ENCODE data around the gene PLEKHA6.
A peak's percentile ranks its signal among the peaks of the same experiment; 100 is the strongest.

Gene PLEKHA6

DNA sequence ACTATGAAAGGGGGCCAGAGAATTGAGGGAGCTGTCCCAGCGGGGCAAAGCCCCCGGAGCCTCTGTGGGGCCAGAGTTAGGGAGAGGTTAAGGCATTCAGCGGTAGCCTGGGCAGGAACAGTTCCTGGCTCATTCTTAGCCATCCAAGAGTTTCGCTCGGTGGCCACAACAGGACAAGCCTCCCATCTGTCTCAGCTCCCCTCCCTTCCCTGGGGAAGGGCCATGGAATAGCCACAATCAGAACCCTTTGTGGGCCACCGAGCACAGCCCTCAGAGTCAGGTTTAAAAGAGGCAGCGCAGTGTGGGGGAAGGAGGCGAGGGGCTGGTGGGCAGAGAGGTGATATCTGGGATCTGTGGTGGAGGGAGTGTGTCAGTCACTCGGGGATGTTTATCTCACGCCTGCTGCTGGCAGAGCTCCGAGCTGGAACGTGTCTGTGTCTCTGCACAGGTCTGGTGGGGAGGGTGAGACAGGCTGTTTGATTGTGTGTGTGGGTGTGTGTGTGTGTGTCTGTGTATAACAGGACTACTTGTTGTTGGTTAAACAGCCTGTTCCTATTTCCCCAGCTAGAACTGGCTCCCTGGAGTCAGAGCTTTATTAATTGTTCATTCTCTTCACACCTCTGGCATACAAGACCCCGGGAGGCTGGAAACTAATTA is 96.3 kb downstream of the PLEKHA6 start:
- TF ChIP-seq, protein P1, sequence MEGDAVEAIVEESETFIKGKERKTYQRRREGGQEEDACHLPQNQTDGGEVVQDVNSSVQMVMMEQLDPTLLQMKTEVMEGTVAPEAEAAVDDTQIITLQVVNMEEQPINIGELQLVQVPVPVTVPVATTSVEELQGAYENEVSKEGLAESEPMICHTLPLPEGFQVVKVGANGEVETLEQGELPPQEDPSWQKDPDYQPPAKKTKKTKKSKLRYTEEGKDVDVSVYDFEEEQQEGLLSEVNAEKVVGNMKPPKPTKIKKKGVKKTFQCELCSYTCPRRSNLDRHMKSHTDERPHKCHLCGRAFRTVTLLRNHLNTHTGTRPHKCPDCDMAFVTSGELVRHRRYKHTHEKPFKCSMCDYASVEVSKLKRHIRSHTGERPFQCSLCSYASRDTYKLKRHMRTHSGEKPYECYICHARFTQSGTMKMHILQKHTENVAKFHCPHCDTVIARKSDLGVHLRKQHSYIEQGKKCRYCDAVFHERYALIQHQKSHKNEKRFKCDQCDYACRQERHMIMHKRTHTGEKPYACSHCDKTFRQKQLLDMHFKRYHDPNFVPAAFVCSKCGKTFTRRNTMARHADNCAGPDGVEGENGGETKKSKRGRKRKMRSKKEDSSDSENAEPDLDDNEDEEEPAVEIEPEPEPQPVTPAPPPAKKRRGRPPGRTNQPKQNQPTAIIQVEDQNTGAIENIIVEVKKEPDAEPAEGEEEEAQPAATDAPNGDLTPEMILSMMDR (conservative IDR thresholded peaks at IDR 0.05; ENCODE audit: low read depth, low read length): no peak
- no peak overlapping the region for H3K4me3 ChIP-seq (ENCODE audit: low read depth, low read length)
- DNase-seq (ENCODE audit: low read depth): no peak

DNA sequence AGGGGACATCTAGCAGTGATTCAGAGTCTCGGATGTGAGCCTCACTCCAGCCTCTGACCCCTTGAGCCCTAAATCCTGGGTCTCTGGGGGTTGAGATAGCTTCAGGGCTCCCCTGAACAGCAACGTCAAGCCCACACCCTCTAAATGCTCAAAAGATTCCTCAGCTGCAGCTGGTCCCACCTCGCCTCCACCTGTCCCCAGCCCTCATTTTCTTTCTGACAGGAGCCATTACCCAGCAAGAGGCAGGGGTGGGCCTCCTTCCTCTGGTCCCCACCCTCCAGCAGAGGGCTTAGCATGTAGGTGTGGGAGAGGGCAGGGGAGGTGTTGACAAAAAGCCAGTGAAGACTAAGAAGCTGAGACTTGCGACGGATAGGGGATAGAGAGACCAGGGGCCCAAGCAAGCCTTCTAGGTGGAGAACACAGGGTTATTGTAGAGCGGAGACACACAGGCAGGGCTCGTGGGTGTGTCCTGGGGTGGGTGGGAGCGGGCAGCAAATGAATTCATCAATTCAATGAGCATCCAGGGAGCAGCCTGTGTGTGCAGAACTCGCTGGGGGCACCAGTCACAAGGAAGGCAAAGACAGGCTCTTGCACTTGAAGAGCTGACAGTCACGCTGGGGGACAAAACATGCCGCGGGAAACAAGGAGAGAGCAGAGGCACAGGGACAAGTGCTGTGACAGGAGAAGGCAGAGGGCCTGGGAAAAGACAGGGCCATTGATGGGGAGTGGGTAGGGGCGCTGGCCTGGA is 97.0 kb downstream of the PLEKHA6 start:
- TF ChIP-seq, protein P1 (conservative IDR thresholded peaks at IDR 0.05; ENCODE audit: low read depth, low read length): no peak
- no peak overlapping the region for H3K4me3 ChIP-seq (ENCODE audit: low read depth, low read length)
- no peak for DNase-seq (ENCODE audit: low read depth)

DNA sequence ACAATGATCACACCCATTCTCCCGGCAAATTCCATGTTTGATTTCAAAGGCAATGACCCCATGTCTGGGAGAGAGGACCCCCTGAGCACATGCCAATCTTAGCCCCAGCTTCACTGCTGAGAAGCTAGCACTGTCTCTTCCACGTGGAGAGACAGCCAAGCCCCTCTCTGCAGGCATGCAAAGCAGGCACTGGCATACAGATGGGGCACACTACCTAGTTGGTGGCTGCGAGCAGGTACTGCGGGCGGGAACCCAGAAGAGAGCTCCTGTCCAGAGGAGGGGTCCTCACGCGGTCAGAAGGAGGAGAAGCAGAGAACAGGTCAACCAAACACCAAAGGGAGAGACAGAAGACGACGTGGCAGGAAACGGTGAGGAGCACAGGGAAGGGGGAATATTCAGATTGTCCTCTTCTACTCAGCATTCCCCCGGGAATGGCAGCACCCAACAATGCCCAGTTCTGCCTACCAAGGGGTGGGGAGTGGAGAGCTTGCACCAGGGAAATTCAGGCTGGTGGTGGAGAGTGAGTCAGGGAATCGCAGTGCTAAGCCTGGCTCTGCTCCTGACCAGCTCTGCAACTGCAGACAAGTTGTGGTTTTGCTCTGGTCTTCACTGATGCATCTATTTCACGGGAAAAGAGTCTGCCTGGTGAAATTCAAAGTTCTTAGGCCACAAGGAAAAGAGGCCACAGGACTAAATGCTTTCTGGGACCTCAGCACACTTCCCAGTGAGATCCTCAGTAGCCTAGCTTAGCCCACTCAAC is 97.8 kb downstream of the PLEKHA6 start:
- DNase-seq (ENCODE audit: low read depth): peak; percentile 68
- H3K4me3 ChIP-seq (ENCODE audit: low read depth, low read length): no peak overlapping the region
- TF ChIP-seq, protein P1 (conservative IDR thresholded peaks at IDR 0.05; ENCODE audit: low read depth, low read length): no peak

DNA sequence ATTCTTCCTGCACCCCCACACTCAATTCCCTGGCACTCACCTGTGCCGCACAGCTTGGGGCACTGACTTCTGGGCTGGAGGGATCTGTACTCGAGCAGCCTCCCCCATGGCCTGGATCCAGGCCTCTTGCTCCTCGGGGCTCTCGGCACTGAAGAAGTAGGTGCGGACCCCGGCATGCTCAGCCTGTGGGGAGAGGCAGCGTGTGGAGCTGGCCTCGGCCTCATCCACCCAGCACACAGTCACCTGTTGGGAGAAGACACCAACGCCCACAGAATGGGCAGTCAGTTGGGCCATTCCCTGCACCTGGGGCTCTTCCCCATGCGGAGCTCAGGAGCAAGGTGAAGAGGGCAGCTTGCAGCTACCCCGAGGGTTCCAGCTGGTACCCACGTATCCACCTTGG is 98.5 kb downstream of the PLEKHA6 start:
- no peak overlapping the region for H3K4me3 ChIP-seq (ENCODE audit: low read depth, low read length)
- no peak for DNase-seq (ENCODE audit: low read depth)
- TF ChIP-seq, protein P1 (conservative IDR thresholded peaks at IDR 0.05; ENCODE audit: low read depth, low read length): no peak

DNA sequence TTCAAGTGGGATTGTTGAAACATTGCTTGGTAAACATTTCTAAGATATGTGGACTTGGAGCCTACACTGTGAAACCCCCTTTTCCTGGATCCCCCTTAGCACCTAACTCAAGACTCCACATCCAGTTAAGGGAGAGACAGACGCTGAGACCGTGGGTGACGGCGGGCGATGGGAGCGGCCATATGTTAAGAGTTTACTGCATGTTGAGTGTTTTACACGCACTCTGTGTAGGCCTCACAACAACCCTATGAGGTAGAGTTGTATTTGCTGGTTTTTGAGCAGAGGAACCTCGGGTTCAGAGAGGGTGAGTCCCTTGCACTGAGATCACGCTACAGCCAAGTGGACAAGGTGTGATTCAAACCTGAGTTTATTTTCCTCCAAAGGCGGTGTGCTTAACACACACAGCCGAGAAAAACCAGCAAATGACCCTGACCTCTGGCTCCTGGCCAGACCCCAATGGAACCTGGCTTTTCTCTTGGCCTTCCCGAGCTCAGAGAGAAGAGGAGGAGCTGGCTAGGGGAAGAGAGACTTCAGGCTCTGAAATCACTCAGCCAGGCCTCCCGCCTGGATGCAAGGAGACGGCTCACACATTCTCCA is 99.0 kb downstream of the PLEKHA6 start:
- DNase-seq (ENCODE audit: low read depth): peak; percentile 13
- H3K4me3 ChIP-seq (ENCODE audit: low read depth, low read length): no peak overlapping the region
- TF ChIP-seq, protein P1 (conservative IDR thresholded peaks at IDR 0.05; ENCODE audit: low read depth, low read length): no peak

DNA sequence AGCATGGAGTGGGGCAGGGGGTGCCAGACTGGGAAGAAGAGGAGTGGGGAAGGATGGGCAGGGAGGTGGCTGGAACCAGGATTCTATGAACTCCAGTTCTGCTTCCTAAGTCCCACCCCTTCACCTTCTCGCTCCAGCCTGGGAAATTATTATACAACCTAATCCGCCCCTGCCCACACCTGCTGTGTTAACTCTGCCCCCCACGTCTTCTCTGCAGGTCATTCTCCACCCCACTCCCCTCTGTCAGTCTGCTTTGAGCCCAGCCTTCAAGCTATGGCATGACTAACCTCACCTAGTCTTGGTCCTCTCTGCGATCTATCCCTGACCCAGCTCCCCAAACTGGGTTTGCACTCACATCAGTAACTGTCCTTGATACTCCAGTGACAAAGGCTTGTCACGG is 99.9 kb downstream of the PLEKHA6 start:
- TF ChIP-seq, protein P1 (conservative IDR thresholded peaks at IDR 0.05; ENCODE audit: low read depth, low read length): no peak
- DNase-seq (ENCODE audit: low read depth): no peak

More for the DNA sequence above, 99.9 kb downstream of the PLEKHA6 start:
- H3K4me3 ChIP-seq (ENCODE audit: low read depth, low read length): no peak overlapping the region

Data from choroid plexus epithelial cell (primary cell).